Liver (tissue), 9 donors: ENCODE data around the gene DHDH. TPM values are rescaled to one million over a fixed set of nuclear protein-coding genes. Genes with fewer than 3 reads are reported as not detected.

Experiments
- DNase-seq: peaks from one replicate; pipeline ENCODE4 v3.0.0-alpha.2; 2017; ENCODE audit warnings: low spot score
- H3K27ac ChIP-seq, 2 donors: one replicate each; pipeline ENCODE4 v1.7.0; 2013; ENCODE audit warnings: inconsistent platforms in 2 of 2, low read length in 2 of 2, control low read depth in 1 of 2, low read depth in 1 of 2, mild to moderate bottlenecking in 1 of 2
- H3K27me3 ChIP-seq, 4 donors: one replicate each; pipeline versions ENCODE4 v1.6.1 to v1.7.0; 2013; ENCODE audit warnings: low read length in 3 of 4, inconsistent platforms in 1 of 4, mild to moderate bottlenecking in 1 of 4, moderate library complexity in 1 of 4; ENCODE audit not compliant: control insufficient read depth in 4 of 4, insufficient read depth in 4 of 4
- H3K36me3 ChIP-seq, 4 donors: one replicate each; pipeline versions ENCODE4 v1.6.1 to v1.7.0; 2013; ENCODE audit warnings: low read length in 3 of 4, mild to moderate bottlenecking in 3 of 4, low read depth in 1 of 4, moderate library complexity in 1 of 4; ENCODE audit not compliant: control insufficient read depth in 4 of 4, insufficient read depth in 3 of 4
- H3K4me1 ChIP-seq, 4 donors: one replicate each; pipeline versions ENCODE4 v1.6.1 to v1.7.0; 2013; ENCODE audit warnings: low read length in 3 of 4, mild to moderate bottlenecking in 3 of 4, moderate library complexity in 1 of 4; ENCODE audit not compliant: control insufficient read depth in 4 of 4, insufficient read depth in 4 of 4
- H3K4me3 ChIP-seq, 3 donors: one replicate each; pipeline versions ENCODE4 v1.6.1 to v1.7.0; 2013; ENCODE audit warnings: low read length in 3 of 3, control low read depth in 1 of 3, low read depth in 1 of 3, mild to moderate bottlenecking in 1 of 3
- H3K9ac ChIP-seq, 2 donors: one replicate each; pipeline ENCODE4 v1.7.0; 2013; ENCODE audit warnings: low read length in 2 of 2, mild to moderate bottlenecking in 2 of 2, moderate library complexity in 2 of 2, control low read depth in 1 of 2, low read depth in 1 of 2
- H3K9me3 ChIP-seq, 4 donors: one replicate each; pipeline versions ENCODE4 v1.6.1 to v1.7.0; 2013; ENCODE audit warnings: low read length in 3 of 4; ENCODE audit not compliant: control insufficient read depth in 4 of 4
- EGR1 ChIP-seq, 2 donors: IDR thresholded peaks; 2 replicates each; pipeline ENCODE4 v1.6.1; 2016 to 2018; ENCODE audit warnings: antibody characterized with exemption in 2 of 2, low read depth in 2 of 2
- FOXA1 ChIP-seq: IDR thresholded peaks from 2 replicates; pipeline ENCODE4 v1.6.1; 2016; ENCODE audit warnings: antibody characterized with exemption
- FOXA2 ChIP-seq: IDR thresholded peaks from 2 replicates; pipeline ENCODE4 v1.6.1; 2016; ENCODE audit warnings: antibody characterized with exemption
- GABPA ChIP-seq, 2 donors: IDR thresholded peaks in 1 of 2; conservative IDR thresholded peaks in 1 of 2; 2 replicates each; pipeline ENCODE4 v1.6.1; 2016; ENCODE audit warnings: antibody characterized with exemption in 2 of 2, mild to moderate bottlenecking in 1 of 2, moderate library complexity in 1 of 2
- HNF4A ChIP-seq, 2 donors: conservative IDR thresholded peaks; 2 replicates each; pipeline ENCODE4 v1.6.1; 2016; ENCODE audit warnings: antibody characterized with exemption in 2 of 2, mild to moderate bottlenecking in 2 of 2
- HNF4G ChIP-seq: IDR thresholded peaks from 2 replicates; pipeline ENCODE4 v1.6.1; 2016; ENCODE audit warnings: antibody characterized with exemption
- JUND ChIP-seq, 2 donors: IDR thresholded peaks; 2 replicates each; pipeline ENCODE4 v1.6.1; 2016; ENCODE audit warnings: antibody characterized with exemption in 2 of 2
- RAD21 ChIP-seq, 2 donors: IDR thresholded peaks; 2 replicates each; pipeline ENCODE4 v1.6.1; 2016; ENCODE audit warnings: antibody characterized with exemption in 2 of 2, mild to moderate bottlenecking in 2 of 2
- RXRA ChIP-seq, 2 donors: IDR thresholded peaks; 2 replicates each; pipeline ENCODE4 v1.6.1; 2017 to 2018; ENCODE audit warnings: antibody characterized with exemption in 2 of 2, mild to moderate bottlenecking in 1 of 2
- SP1 ChIP-seq: IDR thresholded peaks from 2 replicates; pipeline ENCODE4 v1.6.1; 2018; ENCODE audit warnings: antibody characterized with exemption, mild to moderate bottlenecking
- TAF1 ChIP-seq: conservative IDR thresholded peaks from 2 replicates; pipeline ENCODE4 v1.6.1; 2016; ENCODE audit warnings: antibody characterized with exemption, mild to moderate bottlenecking
- YY1 ChIP-seq: IDR thresholded peaks from 2 replicates; pipeline ENCODE4 v1.6.1; 2016; ENCODE audit warnings: antibody characterized with exemption, mild to moderate bottlenecking
- WGBS: extraction: QIAGEN DNeasy Blood & Tissue Kit; methylation state at CpG from one replicate; pipeline ENCODE4 v1.1.7; 2013; 5-methylcytosine and 5-hydroxymethylcytosine counted together
- polyA plus RNA-seq, 2 donors: library from polyadenylated mRNA; stranded (reverse) in 1 of 2; unstranded in 1 of 2; fragments of 200-250 nt in 1 of 2; fragments of >200 nt in 1 of 2; fragmentation: Nextera tagmentation in 1 of 2; extraction: Ambion mirVana in 1 of 2; gene quantifications; one replicate each; pipeline versions ENCODE4 v1.2.1 to v1.2.3, GENCODE V29; 2013 to 2015
- total RNA-seq, 2 donors: library from RNA; depleted of rRNA; stranded (reverse); fragments of >200 nt; gene quantifications; one replicate each; pipeline ENCODE4 v1.2.3, GENCODE V29; 2014
- TF ChIP-seq, protein P1 (sequence below): IDR thresholded peaks from 2 replicates; pipeline ENCODE4 v1.6.1; 2016; ENCODE audit warnings: antibody characterized with exemption
- TF ChIP-seq, protein P2 (sequence below): IDR thresholded peaks from 2 replicates; pipeline ENCODE4 v1.6.1; 2016; ENCODE audit warnings: antibody characterized with exemption
- TF ChIP-seq, protein P3 (sequence below): IDR thresholded peaks from 2 replicates; pipeline ENCODE4 v1.6.1; 2016; ENCODE audit warnings: antibody characterized with exemption, mild to moderate bottlenecking
- TF ChIP-seq, protein P4 (sequence below): IDR thresholded peaks from 2 replicates; pipeline ENCODE4 v1.6.1; 2016; ENCODE audit warnings: antibody characterized with exemption
- TF ChIP-seq, protein P5 (sequence below): fragments of 150-350 bp; IDR thresholded peaks from 2 replicates; pipeline ENCODE4 v1.5.1; 2017; ENCODE audit warnings: improper control_type of control experiment, low read depth, low read length; ENCODE audit not compliant: missing input control
- donor health status: healthy.
- donor health status: healthy.
- donor health status: healthy.
- donor health status: healthy.
- donor health status: healthy.

The DHDH gene
- total and polyA plus RNA-seq, 4 donors, result 0.16 to 1.3 TPM; not detected in 2

DNA sequence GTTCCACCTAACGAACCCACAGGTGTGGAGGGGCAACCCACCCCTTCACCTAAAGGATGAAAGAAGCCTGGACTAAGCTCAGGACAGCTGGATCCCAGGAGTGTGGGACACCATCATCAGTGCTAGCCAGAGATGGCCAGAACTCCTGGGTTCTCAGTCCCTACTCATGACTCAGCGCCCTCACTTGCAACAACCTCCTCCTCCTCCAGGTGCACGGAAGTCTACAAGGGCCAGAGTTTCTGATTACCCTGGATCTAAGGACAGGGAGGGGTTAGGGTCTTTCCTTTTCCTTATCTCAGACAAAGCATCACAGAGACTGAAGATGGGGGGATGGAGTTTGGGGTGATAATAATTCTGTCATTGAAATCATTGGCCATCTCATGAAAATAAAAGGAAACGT lies 42.9 kb upstream of the DHDH start (continued):
- TF ChIP-seq, protein P1, sequence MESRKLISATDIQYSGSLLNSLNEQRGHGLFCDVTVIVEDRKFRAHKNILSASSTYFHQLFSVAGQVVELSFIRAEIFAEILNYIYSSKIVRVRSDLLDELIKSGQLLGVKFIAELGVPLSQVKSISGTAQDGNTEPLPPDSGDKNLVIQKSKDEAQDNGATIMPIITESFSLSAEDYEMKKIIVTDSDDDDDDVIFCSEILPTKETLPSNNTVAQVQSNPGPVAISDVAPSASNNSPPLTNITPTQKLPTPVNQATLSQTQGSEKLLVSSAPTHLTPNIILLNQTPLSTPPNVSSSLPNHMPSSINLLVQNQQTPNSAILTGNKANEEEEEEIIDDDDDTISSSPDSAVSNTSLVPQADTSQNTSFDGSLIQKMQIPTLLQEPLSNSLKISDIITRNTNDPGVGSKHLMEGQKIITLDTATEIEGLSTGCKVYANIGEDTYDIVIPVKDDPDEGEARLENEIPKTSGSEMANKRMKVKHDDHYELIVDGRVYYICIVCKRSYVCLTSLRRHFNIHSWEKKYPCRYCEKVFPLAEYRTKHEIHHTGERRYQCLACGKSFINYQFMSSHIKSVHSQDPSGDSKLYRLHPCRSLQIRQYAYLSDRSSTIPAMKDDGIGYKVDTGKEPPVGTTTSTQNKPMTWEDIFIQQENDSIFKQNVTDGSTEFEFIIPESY, result no peak

DNA sequence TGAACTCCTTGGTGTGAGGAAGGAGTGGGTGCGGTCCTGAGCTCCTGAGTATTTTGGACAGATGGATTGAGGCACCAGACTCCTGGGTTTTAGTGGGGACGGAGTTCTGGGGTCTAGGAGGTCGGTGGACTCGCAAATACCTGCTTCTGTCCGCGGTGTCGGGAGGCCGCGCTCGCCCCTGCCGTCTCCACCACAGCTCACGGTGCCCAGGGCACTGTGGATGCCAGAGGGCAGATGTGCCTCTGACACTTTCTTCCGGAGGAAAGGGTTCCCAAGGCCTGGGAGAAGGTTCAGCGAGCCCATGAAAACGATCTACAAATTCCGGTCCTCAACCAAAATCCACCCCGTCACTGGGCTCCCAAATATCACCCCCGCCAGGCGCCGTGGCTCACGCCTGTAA lies 38.3 kb upstream of the DHDH start:
- H3K4me3 ChIP-seq, result no peak overlapping the region
- no peak overlapping the region for H3K27ac ChIP-seq
- WGBS, result 64% methylated on average over 21 of the region's 21 CpGs
- peaks cover 0 to 2% (median 1%) of the 10 kb centered on the region in 4 donors for H3K4me1 ChIP-seq
- no peaks in the 10 kb centered on the region for H3K36me3 ChIP-seq
- H3K9ac ChIP-seq, result no peak overlapping the region
- H3K27me3 ChIP-seq, result no peaks in the 10 kb centered on the region
- TF ChIP-seq, protein P2, sequence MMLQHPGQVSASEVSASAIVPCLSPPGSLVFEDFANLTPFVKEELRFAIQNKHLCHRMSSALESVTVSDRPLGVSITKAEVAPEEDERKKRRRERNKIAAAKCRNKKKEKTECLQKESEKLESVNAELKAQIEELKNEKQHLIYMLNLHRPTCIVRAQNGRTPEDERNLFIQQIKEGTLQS, result no peak
- no peak for TF ChIP-seq JUND (IDR thresholded peaks at IDR 0.05)
- no peak for TF ChIP-seq HNF4G
- TF ChIP-seq RXRA (IDR thresholded peaks at IDR 0.05), result no peak
- TF ChIP-seq, protein P3, sequence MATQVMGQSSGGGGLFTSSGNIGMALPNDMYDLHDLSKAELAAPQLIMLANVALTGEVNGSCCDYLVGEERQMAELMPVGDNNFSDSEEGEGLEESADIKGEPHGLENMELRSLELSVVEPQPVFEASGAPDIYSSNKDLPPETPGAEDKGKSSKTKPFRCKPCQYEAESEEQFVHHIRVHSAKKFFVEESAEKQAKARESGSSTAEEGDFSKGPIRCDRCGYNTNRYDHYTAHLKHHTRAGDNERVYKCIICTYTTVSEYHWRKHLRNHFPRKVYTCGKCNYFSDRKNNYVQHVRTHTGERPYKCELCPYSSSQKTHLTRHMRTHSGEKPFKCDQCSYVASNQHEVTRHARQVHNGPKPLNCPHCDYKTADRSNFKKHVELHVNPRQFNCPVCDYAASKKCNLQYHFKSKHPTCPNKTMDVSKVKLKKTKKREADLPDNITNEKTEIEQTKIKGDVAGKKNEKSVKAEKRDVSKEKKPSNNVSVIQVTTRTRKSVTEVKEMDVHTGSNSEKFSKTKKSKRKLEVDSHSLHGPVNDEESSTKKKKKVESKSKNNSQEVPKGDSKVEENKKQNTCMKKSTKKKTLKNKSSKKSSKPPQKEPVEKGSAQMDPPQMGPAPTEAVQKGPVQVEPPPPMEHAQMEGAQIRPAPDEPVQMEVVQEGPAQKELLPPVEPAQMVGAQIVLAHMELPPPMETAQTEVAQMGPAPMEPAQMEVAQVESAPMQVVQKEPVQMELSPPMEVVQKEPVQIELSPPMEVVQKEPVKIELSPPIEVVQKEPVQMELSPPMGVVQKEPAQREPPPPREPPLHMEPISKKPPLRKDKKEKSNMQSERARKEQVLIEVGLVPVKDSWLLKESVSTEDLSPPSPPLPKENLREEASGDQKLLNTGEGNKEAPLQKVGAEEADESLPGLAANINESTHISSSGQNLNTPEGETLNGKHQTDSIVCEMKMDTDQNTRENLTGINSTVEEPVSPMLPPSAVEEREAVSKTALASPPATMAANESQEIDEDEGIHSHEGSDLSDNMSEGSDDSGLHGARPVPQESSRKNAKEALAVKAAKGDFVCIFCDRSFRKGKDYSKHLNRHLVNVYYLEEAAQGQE, result no peak
- TF ChIP-seq, protein P4, sequence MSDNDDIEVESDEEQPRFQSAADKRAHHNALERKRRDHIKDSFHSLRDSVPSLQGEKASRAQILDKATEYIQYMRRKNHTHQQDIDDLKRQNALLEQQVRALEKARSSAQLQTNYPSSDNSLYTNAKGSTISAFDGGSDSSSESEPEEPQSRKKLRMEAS, result no peak
- TF ChIP-seq TAF1, result no peak
- TF ChIP-seq GABPA (IDR thresholded peaks at IDR 0.05 in 1 of 2, conservative IDR thresholded peaks at IDR 0.05 in 1 of 2), result no peak
- no peak for TF ChIP-seq FOXA2
- TF ChIP-seq FOXA1, result no peak
- no peaks in the 10 kb centered on the region for H3K9me3 ChIP-seq
- DNase-seq, result no peak

DNA sequence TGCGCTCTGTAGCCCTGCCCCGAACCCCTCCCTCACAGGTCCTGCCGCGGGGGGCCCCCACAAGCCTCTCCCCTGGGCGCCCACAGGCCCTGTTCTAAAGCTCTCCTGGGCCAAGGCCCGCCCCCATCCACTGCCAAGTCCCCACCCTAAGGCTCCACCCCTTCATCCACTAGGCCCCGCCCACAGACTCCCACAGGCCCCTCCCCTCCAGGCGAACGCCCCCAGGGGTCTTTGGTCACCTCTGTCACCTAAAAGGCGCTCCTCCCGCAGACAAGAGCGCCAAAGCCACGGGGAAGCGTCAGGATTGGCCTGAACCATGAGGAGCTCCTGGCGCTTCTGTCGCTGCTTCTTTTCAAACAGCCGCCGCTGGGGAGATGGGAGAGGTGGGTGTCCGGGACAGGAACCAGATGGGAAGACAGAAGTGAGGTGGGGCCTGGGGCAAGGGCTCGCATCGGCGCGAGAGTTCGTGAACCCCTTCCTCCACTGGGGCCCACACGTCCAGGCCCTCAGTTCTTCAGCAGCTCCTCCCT lies 37.2 kb upstream of the DHDH start:
- Histone ChIP-seq H3K9me3 (no peaks in the 10 kb centered on the region), H3K27me3 (no peaks in the 10 kb centered on the region), H3K4me1 (peaks cover 0 to 10% (median 2%) of the 10 kb centered on the region in 4 donors), H3K36me3 (no peaks in the 10 kb centered on the region), H3K27ac (peak overlapping the region in 1 of 2 donors; percentile 25), H3K9ac (no peak overlapping the region), H3K4me3 (peak overlapping the region in 1 of 3 donors; percentile 26)
- DNase-seq, result peak; percentile 72
- 43% methylated on average over 25 of the region's 25 CpGs for WGBS
- TF ChIP-seq YY1, result no peak
- TF ChIP-seq, protein P4, result no peak
- no peak for TF ChIP-seq EGR1 (IDR thresholded peaks at IDR 0.05; ENCODE audit: low read depth in 2 of 2)
- TF ChIP-seq FOXA1, result no peak
- no peak for TF ChIP-seq FOXA2
- TF ChIP-seq HNF4A (conservative IDR thresholded peaks at IDR 0.05), result peak in 1 of 2 donors; percentile 50
- peak in 1 of 2 donors; percentile 33 for TF ChIP-seq RAD21 (IDR thresholded peaks at IDR 0.05)
- no peak for TF ChIP-seq GABPA (IDR thresholded peaks at IDR 0.05 in 1 of 2, conservative IDR thresholded peaks at IDR 0.05 in 1 of 2)
- TF ChIP-seq, protein P3, result no peak
- TF ChIP-seq, protein P2, result no peak
- peak; percentile 55 for TF ChIP-seq SP1
- peak in 1 of 2 donors; percentile 40 for TF ChIP-seq RXRA (IDR thresholded peaks at IDR 0.05)
- peak; percentile 59 for TF ChIP-seq TAF1
- TF ChIP-seq HNF4G, result peak; percentile 19
- TF ChIP-seq, protein P5, sequence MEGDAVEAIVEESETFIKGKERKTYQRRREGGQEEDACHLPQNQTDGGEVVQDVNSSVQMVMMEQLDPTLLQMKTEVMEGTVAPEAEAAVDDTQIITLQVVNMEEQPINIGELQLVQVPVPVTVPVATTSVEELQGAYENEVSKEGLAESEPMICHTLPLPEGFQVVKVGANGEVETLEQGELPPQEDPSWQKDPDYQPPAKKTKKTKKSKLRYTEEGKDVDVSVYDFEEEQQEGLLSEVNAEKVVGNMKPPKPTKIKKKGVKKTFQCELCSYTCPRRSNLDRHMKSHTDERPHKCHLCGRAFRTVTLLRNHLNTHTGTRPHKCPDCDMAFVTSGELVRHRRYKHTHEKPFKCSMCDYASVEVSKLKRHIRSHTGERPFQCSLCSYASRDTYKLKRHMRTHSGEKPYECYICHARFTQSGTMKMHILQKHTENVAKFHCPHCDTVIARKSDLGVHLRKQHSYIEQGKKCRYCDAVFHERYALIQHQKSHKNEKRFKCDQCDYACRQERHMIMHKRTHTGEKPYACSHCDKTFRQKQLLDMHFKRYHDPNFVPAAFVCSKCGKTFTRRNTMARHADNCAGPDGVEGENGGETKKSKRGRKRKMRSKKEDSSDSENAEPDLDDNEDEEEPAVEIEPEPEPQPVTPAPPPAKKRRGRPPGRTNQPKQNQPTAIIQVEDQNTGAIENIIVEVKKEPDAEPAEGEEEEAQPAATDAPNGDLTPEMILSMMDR, result no peak
